ENCODE measurements around the gene HTR5A. TPM values are rescaled to one million over a fixed set of nuclear protein-coding genes. Genes with fewer than 3 reads are reported as not detected.

The HTR5A gene
- total RNA-seq, 1 experiment from 2014 or later = not detected

- H3K4me1 ChIP-seq (replicated peaks) = no peaks in the 10 kb centered on the region
- H3K4me3 ChIP-seq = no peak overlapping the region
- H3K27ac ChIP-seq = no peak overlapping the region
- DNase-seq (ENCODE audit: low read depth in 1 of 2, low spot score in 2 of 2) = no peak
- H3K27me3 ChIP-seq (replicated peaks) = peaks cover 2% of the 10 kb centered on the region; the same call in 1 of the 2 replicates
- H3K36me3 ChIP-seq = no peaks in the 10 kb centered on the region
- no peaks in the 10 kb centered on the region for H3K9me3 ChIP-seq (replicated peaks)
Measured at GRCh38 chr7:155062411-155062810, 7.7 kb upstream of the HTR5A start.

- Histone ChIP-seq H3K4me1 (replicated peaks) (no peaks in the 10 kb centered on the region), H3K27me3 (replicated peaks) (no peaks in the 10 kb centered on the region), H3K9me3 (replicated peaks) (no peaks in the 10 kb centered on the region), H3K36me3 (no peaks in the 10 kb centered on the region), H3K4me3 (no peak overlapping the region), H3K27ac (no peak overlapping the region)
- DNase-seq (ENCODE audit: low read depth in 1 of 2, low spot score in 2 of 2) = no peak
Measured at GRCh38 chr7:155064186-155064585, 5.9 kb upstream of the HTR5A start.

- Histone ChIP-seq H3K27ac (no peak overlapping the region), H3K36me3 (no peaks in the 10 kb centered on the region), H3K4me3 (no peak overlapping the region), H3K27me3 (replicated peaks) (no peaks in the 10 kb centered on the region), H3K4me1 (replicated peaks) (no peaks in the 10 kb centered on the region), H3K9me3 (replicated peaks) (peaks cover 3% of the 10 kb centered on the region; the same call in 1 of the 2 replicates)
- no peak for DNase-seq (ENCODE audit: low read depth in 1 of 2, low spot score in 2 of 2)
Measured at GRCh38 chr7:155066417-155066950, 3.6 kb upstream of the HTR5A start.

- Histone ChIP-seq H3K36me3 (no peaks in the 10 kb centered on the region), H3K27me3 (replicated peaks) (no peaks in the 10 kb centered on the region), H3K4me1 (replicated peaks) (no peaks in the 10 kb centered on the region), H3K4me3 (no peak overlapping the region), H3K9me3 (replicated peaks) (peaks cover 3% of the 10 kb centered on the region; the same call in 1 of the 2 replicates), H3K27ac (no peak overlapping the region)
- DNase-seq (ENCODE audit: low read depth in 1 of 2, low spot score in 2 of 2) = no peak
Measured at GRCh38 chr7:155071121-155071651, 1.1 kb downstream of the HTR5A start.

GRCh38 chr7:155071916-155072571 lies 1.9 kb downstream of the HTR5A start:
- Histone ChIP-seq H3K27ac (no peak overlapping the region), H3K9me3 (replicated peaks) (peaks cover 3% of the 10 kb centered on the region; the same call in 1 of the 2 replicates), H3K27me3 (replicated peaks) (no peaks in the 10 kb centered on the region), H3K4me3 (no peak overlapping the region), H3K4me1 (replicated peaks) (no peaks in the 10 kb centered on the region), H3K36me3 (no peaks in the 10 kb centered on the region)
- DNase-seq (ENCODE audit: low read depth in 1 of 2, low spot score in 2 of 2) = no peak

- Histone ChIP-seq H3K9me3 (replicated peaks) (peaks cover 3% of the 10 kb centered on the region; the same call in 1 of the 2 replicates), H3K27me3 (replicated peaks) (no peaks in the 10 kb centered on the region), H3K4me3 (no peak overlapping the region), H3K27ac (no peak overlapping the region), H3K36me3 (no peaks in the 10 kb centered on the region), H3K4me1 (replicated peaks) (no peaks in the 10 kb centered on the region)
- no peak for DNase-seq (ENCODE audit: low read depth in 1 of 2, low spot score in 2 of 2)
Measured at GRCh38 chr7:155073922-155074321, 3.8 kb downstream of the HTR5A start.

GRCh38 chr7:155084021-155084420 lies 13.9 kb downstream of the HTR5A start:
- no peaks in the 10 kb centered on the region; the same call in 1 of the 2 replicates for H3K27me3 ChIP-seq (replicated peaks)
- H3K36me3 ChIP-seq = no peaks in the 10 kb centered on the region
- DNase-seq (ENCODE audit: low read depth in 1 of 2, low spot score in 2 of 2) = no peak
- no peak overlapping the region for H3K27ac ChIP-seq
- H3K4me1 ChIP-seq (replicated peaks) = no peaks in the 10 kb centered on the region
- no peaks in the 10 kb centered on the region for H3K9me3 ChIP-seq (replicated peaks)
- no peak overlapping the region for H3K4me3 ChIP-seq

- no peaks in the 10 kb centered on the region for H3K36me3 ChIP-seq
- no peaks in the 10 kb centered on the region; the same call in 1 of the 2 replicates for H3K27me3 ChIP-seq (replicated peaks)
- no peaks in the 10 kb centered on the region for H3K4me1 ChIP-seq (replicated peaks)
- H3K9me3 ChIP-seq (replicated peaks) = no peaks in the 10 kb centered on the region
- no peak overlapping the region for H3K4me3 ChIP-seq
- no peak overlapping the region for H3K27ac ChIP-seq
- no peak for DNase-seq (ENCODE audit: low read depth in 1 of 2, low spot score in 2 of 2)
Measured at GRCh38 chr7:155084969-155085368, 14.8 kb downstream of the HTR5A start.

- H3K27ac ChIP-seq = no peak overlapping the region
- H3K27me3 ChIP-seq (replicated peaks) = no peaks in the 10 kb centered on the region; the same call in 1 of the 2 replicates
- no peak for DNase-seq (ENCODE audit: low read depth in 1 of 2, low spot score in 2 of 2)
- H3K4me3 ChIP-seq = no peak overlapping the region
- H3K36me3 ChIP-seq = no peaks in the 10 kb centered on the region
- H3K4me1 ChIP-seq (replicated peaks) = no peaks in the 10 kb centered on the region
- H3K9me3 ChIP-seq (replicated peaks) = no peaks in the 10 kb centered on the region
Measured at GRCh38 chr7:155090684-155091083, 20.6 kb downstream of the HTR5A start.

- H3K27ac ChIP-seq = no peak overlapping the region
- DNase-seq (ENCODE audit: low read depth in 1 of 2, low spot score in 2 of 2) = no peak
Measured at GRCh38 chr7:155093596-155093995, 23.5 kb downstream of the HTR5A start.

GRCh38 chr7:155094636-155095135 lies 24.6 kb downstream of the HTR5A start:
- Histone ChIP-seq H3K4me1 (replicated peaks) (no peaks in the 10 kb centered on the region), H3K27me3 (replicated peaks) (no peaks in the 10 kb centered on the region), H3K36me3 (no peaks in the 10 kb centered on the region), H3K9me3 (replicated peaks) (no peaks in the 10 kb centered on the region), H3K4me3 (no peak overlapping the region), H3K27ac (no peak overlapping the region)
- no peak for DNase-seq (ENCODE audit: low read depth in 1 of 2, low spot score in 2 of 2)

More at GRCh38 chr7:155093596-155093995, 23.5 kb downstream of the HTR5A start:
- Histone ChIP-seq H3K9me3 (replicated peaks) (no peaks in the 10 kb centered on the region), H3K4me1 (replicated peaks) (no peaks in the 10 kb centered on the region), H3K4me3 (no peak overlapping the region), H3K27me3 (replicated peaks) (no peaks in the 10 kb centered on the region), H3K36me3 (no peaks in the 10 kb centered on the region)

GRCh38 chr7:155097338-155097737 lies 27.2 kb downstream of the HTR5A start:
- no peaks in the 10 kb centered on the region for H3K9me3 ChIP-seq (replicated peaks)
- H3K4me3 ChIP-seq = no peak overlapping the region
- no peaks in the 10 kb centered on the region for H3K4me1 ChIP-seq (replicated peaks)

GRCh38 chr7:155103839-155104238 lies 33.7 kb downstream of the HTR5A start:
- Histone ChIP-seq H3K36me3 (no peaks in the 10 kb centered on the region), H3K4me1 (replicated peaks) (no peaks in the 10 kb centered on the region), H3K9me3 (replicated peaks) (no peaks in the 10 kb centered on the region), H3K27me3 (replicated peaks) (0 out of 2 replicates have a peak, but pooled peaks cover 18% of the 10 kb centered on the region), H3K4me3 (no peak overlapping the region), H3K27ac (no peak overlapping the region)
- DNase-seq (ENCODE audit: low read depth in 1 of 2, low spot score in 2 of 2) = no peak

More at GRCh38 chr7:155097338-155097737, 27.2 kb downstream of the HTR5A start:
- Histone ChIP-seq H3K27me3 (replicated peaks) (no peaks in the 10 kb centered on the region), H3K27ac (no peak overlapping the region), H3K36me3 (no peaks in the 10 kb centered on the region)
- DNase-seq (ENCODE audit: low read depth in 1 of 2, low spot score in 2 of 2) = no peak

- DNase-seq (ENCODE audit: low read depth in 1 of 2, low spot score in 2 of 2) = no peak
- 0 out of 2 replicates have a peak, but pooled peaks cover 19% of the 10 kb centered on the region for H3K27me3 ChIP-seq (replicated peaks)
- H3K4me1 ChIP-seq (replicated peaks) = no peaks in the 10 kb centered on the region
- no peak overlapping the region for H3K27ac ChIP-seq
- no peak overlapping the region for H3K4me3 ChIP-seq
- no peaks in the 10 kb centered on the region for H3K36me3 ChIP-seq
- H3K9me3 ChIP-seq (replicated peaks) = no peaks in the 10 kb centered on the region
Measured at GRCh38 chr7:155104913-155105312, 34.8 kb downstream of the HTR5A start.

Measured in SJSA1 (cell line).